ENCODE measurements around the gene OR1D5. TPM values are rescaled to one million over a fixed set of nuclear protein-coding genes. Genes with fewer than 3 reads are reported as not detected.
A peak's percentile ranks its signal among the peaks of the same experiment; 100 is the strongest.

The OR1D5 gene
- total RNA-seq, 2 experiments from 2014 or later: not detected

- Mint-ChIP-seq H3K4me3 (no peak overlapping the region), H3K4me1 (ENCODE audit: low read depth) (no peaks in the 10 kb centered on the region), H3K27me3 (no peaks in the 10 kb centered on the region), H3K36me3 (ENCODE audit: low read depth) (peaks cover 80% of the 10 kb centered on the region), H3K27ac (no peak overlapping the region), H3K9me3 (no peaks in the 10 kb centered on the region)
- TF ChIP-seq CTCF (IDR thresholded peaks at IDR 0.05): no peak
- Histone ChIP-seq H3K36me3 (ENCODE audit: insufficient read depth, low read length) (peaks cover 72% of the 10 kb centered on the region), H3K27ac (ENCODE audit: low read depth in 1 of 2, low read length in 2 of 2) (no peak overlapping the region), H3K4me1 (ENCODE audit: insufficient read depth, low read length) (no peaks in the 10 kb centered on the region), H3K4me3 (ENCODE audit: low read length) (no peak overlapping the region), H3K9me3 (ENCODE audit: control insufficient read depth in 1 of 2, insufficient read depth in 1 of 2, low read length in 2 of 2) (peaks cover 0 to 4% of the 10 kb centered on the region in 2 experiments), H3K27me3 (ENCODE audit: control insufficient read depth in 1 of 2, insufficient read depth in 2 of 2, low read length in 2 of 2) (no peaks in the 10 kb centered on the region)
- ChIA-PET POLR2A (no interaction called here), CTCF (no interaction called here)
- DNase-seq (no peak), ATAC-seq (ENCODE audit: poor library complexity) (no peak)
- intact Hi-C loops (cut with DNase I, micrococcal nuclease): no loop called here
These were observed 37.1 kb downstream of the OR1D5 start for GRCh38 chr17:3026125-3026855.

GRCh38 chr17:3025421-3026124 is 37.8 kb downstream of the OR1D5 start:
- Mint-ChIP-seq H3K36me3 (ENCODE audit: low read depth) (peaks cover 83% of the 10 kb centered on the region), H3K9me3 (no peaks in the 10 kb centered on the region), H3K4me1 (ENCODE audit: low read depth) (no peaks in the 10 kb centered on the region), H3K4me3 (no peak overlapping the region), H3K27me3 (no peaks in the 10 kb centered on the region), H3K27ac (no peak overlapping the region)
- peaks cover 0 to 6% of the 10 kb centered on the region in 2 experiments for H3K9me3 ChIP-seq (ENCODE audit: control insufficient read depth in 1 of 2, insufficient read depth in 1 of 2, low read length in 2 of 2)
- H3K27me3 ChIP-seq (ENCODE audit: control insufficient read depth in 1 of 2, insufficient read depth in 2 of 2, low read length in 2 of 2): no peaks in the 10 kb centered on the region
- DNase-seq: peak in 1 of 14 experiments; percentile 9
- no peak overlapping the region for H3K27ac ChIP-seq (ENCODE audit: low read depth in 1 of 2, low read length in 2 of 2)
- no peak for ATAC-seq (ENCODE audit: poor library complexity)
- ChIA-PET POLR2A (no interaction called here), CTCF (no interaction called here)
- H3K4me1 ChIP-seq (ENCODE audit: insufficient read depth, low read length): no peaks in the 10 kb centered on the region
- TF ChIP-seq CTCF (IDR thresholded peaks at IDR 0.05): no peak
- peaks cover 75% of the 10 kb centered on the region for H3K36me3 ChIP-seq (ENCODE audit: insufficient read depth, low read length)
- no peak overlapping the region for H3K4me3 ChIP-seq (ENCODE audit: low read length)
- intact Hi-C loops (cut with DNase I, micrococcal nuclease): no loop called here

DNA sequence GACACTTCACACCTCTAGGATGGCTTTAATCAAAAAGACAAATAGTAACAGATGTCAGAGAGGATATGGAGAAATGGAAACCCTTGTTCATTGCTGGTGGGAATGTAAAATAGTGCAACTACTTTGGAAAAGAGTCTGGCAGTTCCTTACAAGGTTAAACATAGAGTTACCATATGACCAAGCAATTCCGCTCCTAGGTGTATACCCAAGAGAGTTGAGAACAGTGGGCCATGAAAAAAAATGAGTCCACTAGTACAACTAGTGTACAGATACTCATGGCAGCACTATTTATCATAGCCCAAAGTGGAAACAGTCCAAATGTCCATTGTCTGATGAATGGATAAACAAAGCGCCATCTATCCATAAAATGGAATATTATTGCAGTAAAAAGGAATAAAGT is 39.1 kb downstream of the OR1D5 start:
- DNase-seq (no peak), ATAC-seq (ENCODE audit: poor library complexity) (no peak)
- H3K27ac Mint-ChIP-seq: no peak overlapping the region
- H3K36me3 Mint-ChIP-seq (ENCODE audit: low read depth): peaks cover 86% of the 10 kb centered on the region
- Histone ChIP-seq H3K4me1 (ENCODE audit: insufficient read depth, low read length) (no peaks in the 10 kb centered on the region), H3K27me3 (ENCODE audit: control insufficient read depth in 1 of 2, insufficient read depth in 2 of 2, low read length in 2 of 2) (no peaks in the 10 kb centered on the region), H3K4me3 (ENCODE audit: low read length) (no peak overlapping the region), H3K36me3 (ENCODE audit: insufficient read depth, low read length) (peaks cover 77% of the 10 kb centered on the region), H3K9me3 (ENCODE audit: control insufficient read depth in 1 of 2, insufficient read depth in 1 of 2, low read length in 2 of 2) (peaks cover 0 to 10% of the 10 kb centered on the region in 2 experiments), H3K27ac (ENCODE audit: low read depth in 1 of 2, low read length in 2 of 2) (no peak overlapping the region)
- H3K27me3 Mint-ChIP-seq: no peaks in the 10 kb centered on the region
- H3K4me3 Mint-ChIP-seq: no peak overlapping the region
- H3K4me1 Mint-ChIP-seq (ENCODE audit: low read depth): no peaks in the 10 kb centered on the region
- TF ChIP-seq CTCF (IDR thresholded peaks at IDR 0.05): no peak
- intact Hi-C loops (cut with DNase I, micrococcal nuclease): no loop called here
- POLR2A ChIA-PET: no interaction called here
- no peaks in the 10 kb centered on the region for H3K9me3 Mint-ChIP-seq
- CTCF ChIA-PET: no interaction called here

Measured in CD4-positive, alpha-beta T cell (primary cell).